ENCODE measurements around the gene SLC17A9. TPM values are rescaled to one million over a fixed set of nuclear protein-coding genes. Genes with fewer than 3 reads are reported as not detected.

Gene SLC17A9
- total RNA-seq, 2 experiments from 2014 or later = 78.5 to 78.7 TPM

DNA sequence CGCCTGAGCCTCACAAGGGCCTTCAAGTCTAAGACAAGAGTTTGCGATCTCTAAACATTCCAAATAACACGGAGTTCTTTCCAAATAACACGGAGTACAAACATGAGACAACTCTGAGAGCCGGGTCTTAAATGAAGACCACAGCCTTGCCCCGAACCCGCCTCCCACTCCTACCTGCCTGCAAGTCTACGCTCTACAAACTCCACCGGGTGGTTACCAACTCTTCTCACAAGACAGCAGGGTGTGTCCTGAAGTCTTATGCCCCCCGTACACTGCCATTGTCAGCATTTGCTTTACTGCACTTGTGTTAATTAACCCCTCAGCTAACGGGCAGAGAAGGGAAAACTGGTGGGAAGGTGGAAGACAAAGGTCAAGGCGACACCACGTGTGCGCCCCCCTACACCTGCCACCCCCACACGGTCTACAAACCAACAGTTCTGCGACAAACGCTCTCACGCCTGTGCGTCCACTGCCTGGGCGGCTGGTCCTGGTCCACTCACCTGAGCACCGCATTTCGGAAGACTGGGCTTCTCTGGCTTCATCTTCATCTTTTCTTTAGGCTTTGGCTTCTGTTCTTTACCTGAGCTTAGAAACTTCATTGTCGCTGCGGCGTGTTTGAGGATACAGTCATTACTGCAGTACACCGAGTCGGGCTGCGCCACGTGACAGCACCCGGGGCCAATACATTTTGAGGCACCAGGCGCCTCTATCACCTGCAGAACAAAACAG lies 45.7 kb upstream of the SLC17A9 start:
- Mint-ChIP-seq H3K36me3 (ENCODE audit: low read depth) (peaks cover 73% of the 10 kb centered on the region), H3K4me3 (no peak overlapping the region), H3K27ac (peak overlapping the region; percentile 37), H3K9me3 (no peaks in the 10 kb centered on the region), H3K4me1 (ENCODE audit: low read depth) (peaks cover 28% of the 10 kb centered on the region), H3K27me3 (no peaks in the 10 kb centered on the region)
- ATAC-seq (no peak), DNase-seq (no peak)
- CTCF ChIA-PET = interaction anchor here (0.7 to 3.5 kb wide), 17 partner anchors 9 to 126 kb away, joined by 3 to 104 read pairs (median 13); partner anchors contain the start of gene GID8
- intact Hi-C loops (cut with micrococcal nuclease) = loop anchor here (10.0 kb wide), 1 partner anchor 48 kb away; the partner anchor contains the start of gene SLC17A9
- TF ChIP-seq, protein P1, sequence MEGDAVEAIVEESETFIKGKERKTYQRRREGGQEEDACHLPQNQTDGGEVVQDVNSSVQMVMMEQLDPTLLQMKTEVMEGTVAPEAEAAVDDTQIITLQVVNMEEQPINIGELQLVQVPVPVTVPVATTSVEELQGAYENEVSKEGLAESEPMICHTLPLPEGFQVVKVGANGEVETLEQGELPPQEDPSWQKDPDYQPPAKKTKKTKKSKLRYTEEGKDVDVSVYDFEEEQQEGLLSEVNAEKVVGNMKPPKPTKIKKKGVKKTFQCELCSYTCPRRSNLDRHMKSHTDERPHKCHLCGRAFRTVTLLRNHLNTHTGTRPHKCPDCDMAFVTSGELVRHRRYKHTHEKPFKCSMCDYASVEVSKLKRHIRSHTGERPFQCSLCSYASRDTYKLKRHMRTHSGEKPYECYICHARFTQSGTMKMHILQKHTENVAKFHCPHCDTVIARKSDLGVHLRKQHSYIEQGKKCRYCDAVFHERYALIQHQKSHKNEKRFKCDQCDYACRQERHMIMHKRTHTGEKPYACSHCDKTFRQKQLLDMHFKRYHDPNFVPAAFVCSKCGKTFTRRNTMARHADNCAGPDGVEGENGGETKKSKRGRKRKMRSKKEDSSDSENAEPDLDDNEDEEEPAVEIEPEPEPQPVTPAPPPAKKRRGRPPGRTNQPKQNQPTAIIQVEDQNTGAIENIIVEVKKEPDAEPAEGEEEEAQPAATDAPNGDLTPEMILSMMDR (IDR thresholded peaks at IDR 0.05) = no peak
- POLR2A ChIA-PET = interaction anchor here (0.7 to 6.4 kb wide), 2 partner anchors 12 to 53 kb away, joined by 3 to 50 read pairs; no protein-coding TSS in a partner anchor

DNA sequence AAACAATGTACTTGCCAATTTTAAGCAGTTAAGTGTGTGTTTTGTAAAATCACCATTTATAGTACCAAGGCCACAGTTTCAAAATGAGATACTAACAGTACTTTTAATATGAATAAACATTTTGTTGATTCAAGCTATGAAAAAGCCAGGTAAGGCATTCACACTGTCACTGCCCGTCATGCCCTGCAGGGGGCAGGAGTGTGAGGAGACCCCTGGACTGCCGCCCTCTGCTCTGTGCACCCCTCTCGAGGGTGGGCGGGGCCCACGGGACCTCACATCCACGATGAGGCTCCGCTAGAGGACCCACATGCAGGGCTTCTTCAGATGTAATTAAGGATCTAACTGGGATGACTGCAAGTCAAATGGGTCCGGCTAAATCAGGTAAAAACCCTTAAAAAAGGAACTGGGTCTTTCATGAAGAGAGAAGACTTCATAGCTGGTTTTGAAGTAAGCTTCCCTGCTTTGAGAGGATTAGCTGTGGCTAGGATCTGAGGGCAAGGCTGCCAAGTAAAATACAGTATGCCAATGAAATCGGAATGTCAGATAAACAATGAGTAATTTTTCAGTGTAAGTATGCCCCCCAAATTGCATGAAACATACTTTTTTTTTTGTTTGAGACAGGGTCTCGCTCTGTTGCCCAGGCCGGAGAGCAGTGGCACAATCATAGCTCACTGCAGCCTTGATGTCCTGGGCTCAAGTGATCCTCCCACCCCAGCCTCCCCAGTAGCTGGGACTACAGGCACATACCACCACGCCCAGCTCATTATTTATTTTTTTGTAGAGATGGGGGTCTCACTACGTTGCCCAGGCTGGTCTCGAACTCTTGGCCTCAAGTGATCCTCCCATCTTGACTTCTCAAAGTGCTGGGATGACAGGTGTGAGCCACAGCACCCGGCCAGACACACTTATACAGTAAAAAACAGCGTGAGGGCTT lies 44.9 kb upstream of the SLC17A9 start:
- TF ChIP-seq, protein P1 (IDR thresholded peaks at IDR 0.05) = peak; percentile 71
- H3K4me1 Mint-ChIP-seq (ENCODE audit: low read depth) = peaks cover 28% of the 10 kb centered on the region
- intact Hi-C loops (cut with micrococcal nuclease) = loop anchor here (10.0 kb wide), 1 partner anchor 47 kb away; the partner anchor contains the start of gene SLC17A9
- no peak overlapping the region for H3K4me3 Mint-ChIP-seq
- H3K27ac Mint-ChIP-seq = peak overlapping the region; percentile 73
- CTCF ChIA-PET = interaction anchor here (0.6 to 3.5 kb wide), 23 partner anchors 9 to 126 kb away, joined by 3 to 104 read pairs (median 5); partner anchors contain the start of gene GID8
- no peaks in the 10 kb centered on the region for H3K9me3 Mint-ChIP-seq
- DNase-seq (peak; percentile 68), ATAC-seq (peak; percentile 89)
- H3K27me3 Mint-ChIP-seq = no peaks in the 10 kb centered on the region
- POLR2A ChIA-PET = interaction anchor here (0.7 to 6.4 kb wide), 4 partner anchors 12 to 54 kb away, joined by 3 to 50 read pairs (median 3); no protein-coding TSS in a partner anchor
- peaks cover 73% of the 10 kb centered on the region for H3K36me3 Mint-ChIP-seq (ENCODE audit: low read depth)

DNA sequence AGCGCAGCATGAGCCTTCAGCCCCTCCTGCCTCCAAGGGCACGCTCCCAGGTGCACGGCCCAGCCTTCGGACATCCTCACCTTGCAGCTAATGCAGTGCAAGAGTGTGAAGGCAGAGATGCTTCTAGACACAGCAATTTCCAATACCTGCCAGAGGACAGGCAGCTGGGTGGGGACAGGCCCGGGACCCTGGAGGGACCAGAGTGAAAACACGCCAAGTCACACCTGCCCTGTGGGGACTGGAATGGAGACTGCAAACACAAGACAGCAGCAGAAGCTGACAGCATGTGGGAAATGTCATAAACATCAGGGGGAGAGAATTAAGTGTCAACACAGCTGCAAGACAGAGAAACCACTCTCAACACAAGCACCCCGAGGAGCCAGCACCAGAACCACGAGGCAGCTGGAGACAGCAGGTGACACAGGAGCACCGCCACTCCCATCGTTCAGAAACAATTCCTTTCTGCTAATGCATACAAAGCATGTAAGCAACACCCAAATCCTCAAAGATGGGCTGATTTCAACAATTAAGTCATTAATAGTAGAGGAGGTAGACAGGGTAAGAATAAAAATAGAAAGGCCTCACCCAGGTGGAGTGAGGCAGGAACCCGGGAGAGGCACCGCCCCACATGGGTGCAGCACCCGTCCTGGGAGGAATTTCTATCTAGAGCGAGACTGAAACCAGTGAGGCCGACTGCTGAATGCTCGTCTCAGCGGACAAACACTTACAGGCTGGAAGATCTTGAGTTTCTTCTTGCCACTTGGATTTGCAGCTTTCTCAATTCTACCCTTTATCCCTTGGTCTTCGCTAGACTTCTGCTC lies 43.3 kb upstream of the SLC17A9 start:
- Mint-ChIP-seq H3K4me3 (no peak overlapping the region), H3K27me3 (no peaks in the 10 kb centered on the region), H3K4me1 (ENCODE audit: low read depth) (peaks cover 28% of the 10 kb centered on the region), H3K36me3 (ENCODE audit: low read depth) (peaks cover 71% of the 10 kb centered on the region), H3K27ac (peak overlapping the region; percentile 4), H3K9me3 (no peaks in the 10 kb centered on the region)
- no peak for ATAC-seq
- ChIA-PET CTCF (interaction anchor here (1.1 to 3.5 kb wide), 4 partner anchors 10 to 19 kb away, joined by 3 to 104 read pairs (median 12); no protein-coding TSS in a partner anchor), POLR2A (interaction anchor here (1.2 to 6.4 kb wide), 3 partner anchors 10 to 30 kb away, joined by 3 to 50 read pairs (median 5); no protein-coding TSS in a partner anchor)
- no peak for DNase-seq
- intact Hi-C loops (cut with micrococcal nuclease) = loop anchor here (10.0 kb wide), 1 partner anchor 46 kb away; the partner anchor contains the start of gene SLC17A9
- TF ChIP-seq, protein P1 (IDR thresholded peaks at IDR 0.05) = no peak

DNA sequence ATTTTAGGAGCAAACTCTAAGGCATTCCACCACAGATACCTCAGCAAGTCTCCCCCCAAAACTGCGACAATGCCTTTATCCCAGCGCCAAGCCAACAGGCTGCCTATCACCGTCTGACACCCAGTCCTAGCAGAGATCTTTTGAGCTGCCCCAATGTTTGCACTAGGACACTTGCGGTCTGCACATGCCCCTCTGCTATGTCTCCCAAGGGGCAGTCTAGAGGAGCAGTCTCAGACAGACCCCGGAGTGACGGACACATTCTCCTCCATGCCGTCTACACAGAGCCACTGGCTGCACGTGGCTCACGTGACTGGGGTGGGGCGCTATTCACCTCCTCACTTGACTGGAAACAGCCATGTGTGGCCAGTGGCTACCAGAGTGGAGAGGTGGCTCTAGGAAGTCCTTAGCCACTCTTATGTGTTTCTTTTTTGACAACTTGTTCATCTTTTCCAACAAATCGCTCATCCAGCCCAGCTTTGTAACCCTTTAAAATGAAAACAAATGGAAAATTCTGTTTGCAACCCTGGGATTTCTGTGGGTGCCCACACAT lies 42.2 kb upstream of the SLC17A9 start:
- Mint-ChIP-seq H3K9me3 (no peaks in the 10 kb centered on the region), H3K36me3 (ENCODE audit: low read depth) (peaks cover 63% of the 10 kb centered on the region), H3K4me1 (ENCODE audit: low read depth) (peaks cover 35% of the 10 kb centered on the region), H3K4me3 (no peak overlapping the region), H3K27ac (no peak overlapping the region), H3K27me3 (no peaks in the 10 kb centered on the region)
- POLR2A ChIA-PET = interaction anchor here (1.8 to 6.4 kb wide), 2 partner anchors 9 to 11 kb away, joined by 5 to 50 read pairs; no protein-coding TSS in a partner anchor
- CTCF ChIA-PET = interaction anchor here (1.5 kb wide), 1 partner anchor 20 kb away, joined by 4 read pairs; no protein-coding TSS in a partner anchor
- intact Hi-C loops (cut with micrococcal nuclease) = no loop called here
- ATAC-seq = no peak
- no peak for DNase-seq
- TF ChIP-seq, protein P1 (IDR thresholded peaks at IDR 0.05) = no peak
